ENCODE data around the gene PTH2R. TPM values are rescaled to one million over a fixed set of nuclear protein-coding genes. Genes with fewer than 3 reads are reported as not detected.
"Not testable (repeated sequence)": the region's sequence is repeated elsewhere in the genome, so short reads cannot be mapped to it uniquely, and the experiment has no call there.

PTH2R gene
- polyA plus RNA-seq, 1 donor from 2014 or later, result not detected

DNA sequence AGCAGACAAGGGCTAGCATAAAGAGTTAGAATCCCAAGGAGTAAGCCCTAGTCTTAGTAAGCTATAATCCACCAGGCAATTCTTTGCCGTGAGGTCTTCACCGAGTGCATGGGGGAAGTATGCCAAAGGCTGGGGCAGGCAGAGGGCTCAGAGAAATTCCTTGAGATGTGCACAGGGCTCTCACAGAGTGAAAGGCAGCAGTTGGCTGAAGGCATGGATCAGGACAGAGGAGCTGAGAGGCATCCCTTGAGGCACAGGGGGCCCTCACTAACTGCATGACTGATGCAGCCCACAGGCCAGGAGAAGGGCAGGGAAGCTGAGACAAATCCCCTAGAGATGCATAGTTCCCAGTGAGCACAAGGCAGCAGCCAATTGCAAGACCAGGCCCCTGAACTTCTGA is 34.1 kb downstream of the PTH2R start:
- no peaks in the 10 kb centered on the region for H3F3A ChIP-seq (ENCODE audit: insufficient read depth, low read length, poor library complexity, severe bottlenecking)
- no peaks in the 10 kb centered on the region for H3K27me3 ChIP-seq (ENCODE audit: insufficient read depth, low read depth, low read length)
- H3K4me2 ChIP-seq (ENCODE audit: low read length), result no peak overlapping the region
- H4K20me1 ChIP-seq (ENCODE audit: insufficient read depth), result no peaks in the 10 kb centered on the region
- no peak overlapping the region for H2AFZ ChIP-seq (ENCODE audit: low read depth, low read length)
- TF ChIP-seq, protein P1, sequence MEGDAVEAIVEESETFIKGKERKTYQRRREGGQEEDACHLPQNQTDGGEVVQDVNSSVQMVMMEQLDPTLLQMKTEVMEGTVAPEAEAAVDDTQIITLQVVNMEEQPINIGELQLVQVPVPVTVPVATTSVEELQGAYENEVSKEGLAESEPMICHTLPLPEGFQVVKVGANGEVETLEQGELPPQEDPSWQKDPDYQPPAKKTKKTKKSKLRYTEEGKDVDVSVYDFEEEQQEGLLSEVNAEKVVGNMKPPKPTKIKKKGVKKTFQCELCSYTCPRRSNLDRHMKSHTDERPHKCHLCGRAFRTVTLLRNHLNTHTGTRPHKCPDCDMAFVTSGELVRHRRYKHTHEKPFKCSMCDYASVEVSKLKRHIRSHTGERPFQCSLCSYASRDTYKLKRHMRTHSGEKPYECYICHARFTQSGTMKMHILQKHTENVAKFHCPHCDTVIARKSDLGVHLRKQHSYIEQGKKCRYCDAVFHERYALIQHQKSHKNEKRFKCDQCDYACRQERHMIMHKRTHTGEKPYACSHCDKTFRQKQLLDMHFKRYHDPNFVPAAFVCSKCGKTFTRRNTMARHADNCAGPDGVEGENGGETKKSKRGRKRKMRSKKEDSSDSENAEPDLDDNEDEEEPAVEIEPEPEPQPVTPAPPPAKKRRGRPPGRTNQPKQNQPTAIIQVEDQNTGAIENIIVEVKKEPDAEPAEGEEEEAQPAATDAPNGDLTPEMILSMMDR (IDR thresholded peaks at IDR 0.05; ENCODE audit: poor library complexity, severe bottlenecking), result no peak
- TF ChIP-seq EP300 (conservative IDR thresholded peaks at IDR 0.05; ENCODE audit: poor library complexity, severe bottlenecking) (no peak), TAF1 (IDR thresholded peaks at IDR 0.05; ENCODE audit: low read depth) (no peak), RAD21 (conservative IDR thresholded peaks at IDR 0.05) (no peak), MXI1 (conservative IDR thresholded peaks at IDR 0.05; ENCODE audit: poor library complexity, severe bottlenecking) (no peak), POLR2AphosphoS5 (IDR thresholded peaks at IDR 0.05) (no peak), EZH2 (IDR thresholded peaks at IDR 0.05; ENCODE audit: borderline replicate concordance, insufficient read depth, low read length, poor library complexity, severe bottlenecking) (no peak), SMC3 (conservative IDR thresholded peaks at IDR 0.05; ENCODE audit: poor library complexity) (no peak)
- TF ChIP-seq, protein P2, sequence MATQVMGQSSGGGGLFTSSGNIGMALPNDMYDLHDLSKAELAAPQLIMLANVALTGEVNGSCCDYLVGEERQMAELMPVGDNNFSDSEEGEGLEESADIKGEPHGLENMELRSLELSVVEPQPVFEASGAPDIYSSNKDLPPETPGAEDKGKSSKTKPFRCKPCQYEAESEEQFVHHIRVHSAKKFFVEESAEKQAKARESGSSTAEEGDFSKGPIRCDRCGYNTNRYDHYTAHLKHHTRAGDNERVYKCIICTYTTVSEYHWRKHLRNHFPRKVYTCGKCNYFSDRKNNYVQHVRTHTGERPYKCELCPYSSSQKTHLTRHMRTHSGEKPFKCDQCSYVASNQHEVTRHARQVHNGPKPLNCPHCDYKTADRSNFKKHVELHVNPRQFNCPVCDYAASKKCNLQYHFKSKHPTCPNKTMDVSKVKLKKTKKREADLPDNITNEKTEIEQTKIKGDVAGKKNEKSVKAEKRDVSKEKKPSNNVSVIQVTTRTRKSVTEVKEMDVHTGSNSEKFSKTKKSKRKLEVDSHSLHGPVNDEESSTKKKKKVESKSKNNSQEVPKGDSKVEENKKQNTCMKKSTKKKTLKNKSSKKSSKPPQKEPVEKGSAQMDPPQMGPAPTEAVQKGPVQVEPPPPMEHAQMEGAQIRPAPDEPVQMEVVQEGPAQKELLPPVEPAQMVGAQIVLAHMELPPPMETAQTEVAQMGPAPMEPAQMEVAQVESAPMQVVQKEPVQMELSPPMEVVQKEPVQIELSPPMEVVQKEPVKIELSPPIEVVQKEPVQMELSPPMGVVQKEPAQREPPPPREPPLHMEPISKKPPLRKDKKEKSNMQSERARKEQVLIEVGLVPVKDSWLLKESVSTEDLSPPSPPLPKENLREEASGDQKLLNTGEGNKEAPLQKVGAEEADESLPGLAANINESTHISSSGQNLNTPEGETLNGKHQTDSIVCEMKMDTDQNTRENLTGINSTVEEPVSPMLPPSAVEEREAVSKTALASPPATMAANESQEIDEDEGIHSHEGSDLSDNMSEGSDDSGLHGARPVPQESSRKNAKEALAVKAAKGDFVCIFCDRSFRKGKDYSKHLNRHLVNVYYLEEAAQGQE (IDR thresholded peaks at IDR 0.05; ENCODE audit: borderline replicate concordance), result no peak
- no peaks in the 10 kb centered on the region for H3K9me2 ChIP-seq (ENCODE audit: insufficient read depth, low read length)
- H3K36me3 ChIP-seq (ENCODE audit: insufficient read depth, low read length), result no peaks in the 10 kb centered on the region
- H3K79me2 ChIP-seq (replicated peaks; ENCODE audit: insufficient read depth, low read length), result no peaks in the 10 kb centered on the region
- no peak overlapping the region for H3K27ac ChIP-seq (ENCODE audit: low read length)
- no peaks in the 10 kb centered on the region for H3K9me3 ChIP-seq (ENCODE audit: low read length)
- H3K4me3 ChIP-seq (ENCODE audit: low read length), result no peak overlapping the region
- H3K9ac ChIP-seq (ENCODE audit: low read length), result no peak overlapping the region

DNA sequence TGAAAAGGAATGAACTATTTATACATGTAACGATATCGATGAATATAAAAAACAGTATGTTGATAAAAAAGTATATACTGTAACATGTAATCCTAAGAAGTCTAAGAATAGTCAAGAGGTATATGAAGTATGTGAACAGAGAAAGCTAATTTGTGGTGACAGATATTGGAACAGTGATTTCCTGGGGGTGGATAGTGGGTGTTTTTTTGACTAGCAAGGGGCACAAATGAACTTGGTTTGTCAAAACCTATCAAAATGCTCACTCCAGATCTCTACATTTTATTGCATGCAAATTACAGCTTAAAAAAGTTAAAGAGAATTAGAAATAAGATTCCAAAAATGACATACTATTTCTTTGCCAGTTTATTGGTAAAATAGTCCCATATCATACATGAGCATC is 35.4 kb downstream of the PTH2R start:
- no peaks in the 10 kb centered on the region for H3K36me3 ChIP-seq (ENCODE audit: insufficient read depth, low read length)
- H3K9me3 ChIP-seq (ENCODE audit: low read length), result no peaks in the 10 kb centered on the region
- no peak overlapping the region for H3K9ac ChIP-seq (ENCODE audit: low read length)
- H3K9me2 ChIP-seq (ENCODE audit: insufficient read depth, low read length), result no peaks in the 10 kb centered on the region
- no peaks in the 10 kb centered on the region for H3K79me2 ChIP-seq (replicated peaks; ENCODE audit: insufficient read depth, low read length)
- no peak overlapping the region for H3K27ac ChIP-seq (ENCODE audit: low read length)
- H3K4me2 ChIP-seq (ENCODE audit: low read length), result no peak overlapping the region
- no peak overlapping the region for H3K4me3 ChIP-seq (ENCODE audit: low read length)
- TF ChIP-seq MXI1 (conservative IDR thresholded peaks at IDR 0.05; ENCODE audit: poor library complexity, severe bottlenecking) (no peak), SMC3 (conservative IDR thresholded peaks at IDR 0.05; ENCODE audit: poor library complexity) (no peak), RAD21 (conservative IDR thresholded peaks at IDR 0.05) (no peak)
- TF ChIP-seq, protein P2 (IDR thresholded peaks at IDR 0.05; ENCODE audit: borderline replicate concordance), result no peak
- no peaks in the 10 kb centered on the region for H4K20me1 ChIP-seq (ENCODE audit: insufficient read depth)
- H3K27me3 ChIP-seq (ENCODE audit: insufficient read depth, low read depth, low read length), result no peaks in the 10 kb centered on the region
- H3F3A ChIP-seq (ENCODE audit: insufficient read depth, low read length, poor library complexity, severe bottlenecking), result no peaks in the 10 kb centered on the region
- no peak overlapping the region for H2AFZ ChIP-seq (ENCODE audit: low read depth, low read length)

DNA sequence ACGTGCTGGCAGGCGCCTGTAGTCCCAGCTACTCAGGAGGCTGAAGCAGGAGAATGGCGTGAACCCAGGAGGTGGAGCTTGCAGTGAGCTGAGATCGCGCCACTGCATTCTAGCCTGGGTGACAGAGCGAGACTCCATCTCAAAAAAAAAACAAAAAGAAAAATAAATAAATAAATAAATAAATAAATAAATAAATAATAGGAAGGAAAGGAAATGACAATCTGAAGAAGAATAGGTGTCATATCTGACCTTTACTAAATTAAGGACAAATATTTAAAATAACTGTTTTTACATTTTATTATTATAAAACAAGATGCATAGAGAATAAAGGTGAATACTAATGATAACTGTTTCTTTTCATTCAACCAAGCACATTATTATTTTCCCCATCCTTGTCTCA is 40.9 kb downstream of the PTH2R start:
- H3K9ac ChIP-seq (ENCODE audit: low read length); H3K9me3 ChIP-seq (ENCODE audit: low read length); H3K36me3 ChIP-seq (ENCODE audit: insufficient read depth, low read length); H3K27me3 ChIP-seq (ENCODE audit: insufficient read depth, low read depth, low read length); H3K27ac ChIP-seq (ENCODE audit: low read length); H3F3A ChIP-seq (ENCODE audit: insufficient read depth, low read length, poor library complexity, severe bottlenecking); H3K79me2 ChIP-seq (replicated peaks; ENCODE audit: insufficient read depth, low read length); H3K4me2 ChIP-seq (ENCODE audit: low read length); H3K9me2 ChIP-seq (ENCODE audit: insufficient read depth, low read length); H2AFZ ChIP-seq (ENCODE audit: low read depth, low read length); H4K20me1 ChIP-seq (ENCODE audit: insufficient read depth); H3K4me3 ChIP-seq (ENCODE audit: low read length): not testable (repeated sequence)

Data from neural cell (in vitro differentiated cells).